Tibial artery (tissue), 4 donors: ENCODE measurements around the gene TSSK3.

Experiments
- DNase-seq, 2 donors: peaks; one replicate each; pipeline ENCODE4 v3.0.0-alpha.2; 2019
- H3K27ac ChIP-seq, 2 donors: fragments of 200-600 bp; sonication (generic) in 1 of 2; 1 replicate in 1 of 2; 2 replicates in 1 of 2; pipeline ENCODE4 v1.5.1; 2018 to 2019; ENCODE audit warnings: mild to moderate bottlenecking in 1 of 2
- H3K27me3 ChIP-seq, 2 donors: fragments of 200-600 bp; sonication (generic) in 1 of 2; one replicate each; pipeline versions ENCODE4 v1.5.1 to v1.6.0; 2016 to 2019
- H3K36me3 ChIP-seq, 3 donors: fragments of 200-600 bp; sonication (generic) in 2 of 3; one replicate each; pipeline ENCODE4 v1.5.1; 2016 to 2019; ENCODE audit warnings: mild to moderate bottlenecking in 2 of 3
- H3K4me1 ChIP-seq, 4 donors: fragments of 200-600 bp; sonication (generic) in 2 of 4; 1 replicate in 3 of 4; 2 replicates in 1 of 4; pipeline ENCODE4 v1.5.1; 2016 to 2019
- H3K4me3 ChIP-seq, 2 donors: fragments of 200-600 bp; sonication (generic) in 1 of 2; 1 replicate in 1 of 2; 2 replicates in 1 of 2; pipeline ENCODE4 v1.5.1; 2018 to 2019; ENCODE audit warnings: mild to moderate bottlenecking in 2 of 2
- H3K9me3 ChIP-seq, 3 donors: fragments of 200-600 bp; sonication (generic) in 1 of 3; one replicate each; pipeline ENCODE4 v1.5.1; 2016 to 2019
- CTCF ChIP-seq, 2 experiments: fragments of 200-600 bp in 1 of 2; fragments of 450-650 bp in 1 of 2; IDR thresholded peaks; one replicate each; pipeline ENCODE4 v1.5.1; 2017 to 2019; ENCODE audit warnings: antibody characterized with exemption in 2 of 2, mild to moderate bottlenecking in 1 of 2, moderate library complexity in 1 of 2
- intact Hi-C: fragments of 100-400 bp; cut with DNase I; formaldehyde crosslinking; loops from one replicate; pipeline ENCODE4 v1.15.0; 2023; ENCODE audit warnings: low total_unique reads

Gene TSSK3

GRCh38 chr1:32411261-32411660 lies 48.9 kb downstream of the TSSK3 start:
- no peak for TF ChIP-seq CTCF (IDR thresholded peaks at IDR 0.05)
- Histone ChIP-seq H3K9me3 (peaks cover 0 to 5% (median 0%) of the 10 kb centered on the region in 3 donors), H3K27me3 (peaks cover 0 to 5% of the 10 kb centered on the region in 2 donors), H3K4me3 (no peak overlapping the region), H3K27ac (no peak overlapping the region), H3K4me1 (no peaks in the 10 kb centered on the region), H3K36me3 (no peaks in the 10 kb centered on the region)
- intact Hi-C loops, result no loop called here
- no peak for DNase-seq

- peak; percentile 67 to 81 for TF ChIP-seq CTCF (IDR thresholded peaks at IDR 0.05)
- Histone ChIP-seq H3K36me3 (no peaks in the 10 kb centered on the region), H3K4me3 (no peak overlapping the region), H3K27me3 (peaks cover 0 to 5% of the 10 kb centered on the region in 2 donors), H3K4me1 (no peaks in the 10 kb centered on the region), H3K27ac (no peak overlapping the region), H3K9me3 (peaks cover 0 to 5% (median 2%) of the 10 kb centered on the region in 3 donors)
- DNase-seq, result peak in 1 of 2 donors; percentile 55
- intact Hi-C loops, result loop anchor here (2.0 kb wide), 1 partner anchor 13 kb away; no protein-coding TSS in a partner anchor
Observed at GRCh38 chr1:32413507-32414185, 51.3 kb downstream of the TSSK3 start.
